SK-N-SH (cell line): Measurements from ENCODE around the gene EFCAB14.

Experiments
- EP300 ChIP-seq, 2 experiments: IDR thresholded peaks; 2 replicates each; pipeline versions ENCODE4 v1.4.0 to v1.6.1; 2012; ENCODE audit warnings: borderline replicate concordance in 1 of 2, low read depth in 1 of 2, low read length in 1 of 2
- EZH2phosphoT487 ChIP-seq: fragments of 200-600 bp; sonication (generic); IDR thresholded peaks from 2 replicates; pipeline ENCODE4 v1.6.1; 2017; ENCODE audit warnings: low read depth, mixed run types, mild to moderate bottlenecking, antibody characterized with exemption, moderate library complexity, borderline replicate concordance
- FOXJ3 ChIP-seq: sonication (generic); formaldehyde crosslinking; IDR thresholded peaks from 2 replicates; pipeline ENCODE4 v1.5.1; 2020; ENCODE audit warnings: mild to moderate bottlenecking, missing genetic modification reagents
- JUND ChIP-seq: IDR thresholded peaks from 2 replicates; pipeline ENCODE4 v1.4.0; 2012
- MXI1 ChIP-seq: IDR thresholded peaks from 2 replicates; pipeline ENCODE4 v1.6.1; 2012; ENCODE audit warnings: mild to moderate bottlenecking, low read depth, low read length, improper control_type of control experiment
- POLR2AphosphoS5 ChIP-seq: IDR thresholded peaks from 2 replicates; pipeline ENCODE4 v1.6.1; 2012; ENCODE audit warnings: low read depth, low read length
- RCOR1 ChIP-seq: fragments of 150-350 bp; IDR thresholded peaks from 2 replicates; pipeline ENCODE4 v1.6.1; 2017; ENCODE audit warnings: antibody characterized with exemption, low read length
- SIN3A ChIP-seq: IDR thresholded peaks from 2 replicates; pipeline ENCODE4 v1.6.1; 2012; ENCODE audit warnings: low read depth, mild to moderate bottlenecking, low read length, moderate library complexity, borderline replicate concordance
- TAF1 ChIP-seq: IDR thresholded peaks from 2 replicates; pipeline ENCODE4 v1.6.1; 2012; ENCODE audit warnings: low read depth, mild to moderate bottlenecking, low read length, moderate library complexity, borderline replicate concordance
- TCF12 ChIP-seq: IDR thresholded peaks from 2 replicates; pipeline ENCODE4 v1.4.0; 2012
- TEAD4 ChIP-seq: IDR thresholded peaks from 2 replicates; pipeline ENCODE4 v1.4.0; 2012; ENCODE audit warnings: mild to moderate bottlenecking, borderline replicate concordance; ENCODE audit not compliant: insufficient read depth
- TF ChIP-seq, protein P1 (sequence below): fragments of 200-600 bp; sonication (generic); IDR thresholded peaks from 2 replicates; pipeline ENCODE4 v1.6.1; 2017; ENCODE audit warnings: antibody characterized with exemption, mild to moderate bottlenecking, moderate library complexity
- TF ChIP-seq, protein P2 (sequence below): IDR thresholded peaks from 2 replicates; pipeline ENCODE4 v1.4.0; 2012; ENCODE audit warnings: low read depth, borderline replicate concordance
- TF ChIP-seq, protein P3 (sequence below): IDR thresholded peaks from 2 replicates; pipeline ENCODE4 v1.4.0; 2012; ENCODE audit warnings: low read depth

DNA sequence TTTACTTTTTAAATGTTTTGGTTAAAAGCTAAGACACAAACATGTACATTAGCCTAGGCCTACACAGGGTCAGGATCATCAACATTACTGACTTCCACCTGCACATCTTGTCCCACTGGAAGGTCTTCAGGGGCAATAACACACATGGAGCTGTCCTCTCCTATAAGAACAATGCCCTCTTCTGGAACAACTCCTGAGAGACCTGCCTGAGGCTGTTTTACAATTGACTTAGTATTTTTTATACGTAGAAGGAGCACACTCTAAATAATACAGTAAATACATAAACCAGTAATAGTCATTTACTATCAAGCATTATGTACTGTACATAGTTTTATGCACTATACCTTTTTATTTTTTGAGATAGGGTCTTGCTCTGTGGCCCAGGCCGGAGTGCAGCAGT is 88.2 kb downstream of the EFCAB14 start:
- TF ChIP-seq, protein P1, sequence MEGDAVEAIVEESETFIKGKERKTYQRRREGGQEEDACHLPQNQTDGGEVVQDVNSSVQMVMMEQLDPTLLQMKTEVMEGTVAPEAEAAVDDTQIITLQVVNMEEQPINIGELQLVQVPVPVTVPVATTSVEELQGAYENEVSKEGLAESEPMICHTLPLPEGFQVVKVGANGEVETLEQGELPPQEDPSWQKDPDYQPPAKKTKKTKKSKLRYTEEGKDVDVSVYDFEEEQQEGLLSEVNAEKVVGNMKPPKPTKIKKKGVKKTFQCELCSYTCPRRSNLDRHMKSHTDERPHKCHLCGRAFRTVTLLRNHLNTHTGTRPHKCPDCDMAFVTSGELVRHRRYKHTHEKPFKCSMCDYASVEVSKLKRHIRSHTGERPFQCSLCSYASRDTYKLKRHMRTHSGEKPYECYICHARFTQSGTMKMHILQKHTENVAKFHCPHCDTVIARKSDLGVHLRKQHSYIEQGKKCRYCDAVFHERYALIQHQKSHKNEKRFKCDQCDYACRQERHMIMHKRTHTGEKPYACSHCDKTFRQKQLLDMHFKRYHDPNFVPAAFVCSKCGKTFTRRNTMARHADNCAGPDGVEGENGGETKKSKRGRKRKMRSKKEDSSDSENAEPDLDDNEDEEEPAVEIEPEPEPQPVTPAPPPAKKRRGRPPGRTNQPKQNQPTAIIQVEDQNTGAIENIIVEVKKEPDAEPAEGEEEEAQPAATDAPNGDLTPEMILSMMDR, result no peak
- no peak for TF ChIP-seq SIN3A
- TF ChIP-seq, protein P2, sequence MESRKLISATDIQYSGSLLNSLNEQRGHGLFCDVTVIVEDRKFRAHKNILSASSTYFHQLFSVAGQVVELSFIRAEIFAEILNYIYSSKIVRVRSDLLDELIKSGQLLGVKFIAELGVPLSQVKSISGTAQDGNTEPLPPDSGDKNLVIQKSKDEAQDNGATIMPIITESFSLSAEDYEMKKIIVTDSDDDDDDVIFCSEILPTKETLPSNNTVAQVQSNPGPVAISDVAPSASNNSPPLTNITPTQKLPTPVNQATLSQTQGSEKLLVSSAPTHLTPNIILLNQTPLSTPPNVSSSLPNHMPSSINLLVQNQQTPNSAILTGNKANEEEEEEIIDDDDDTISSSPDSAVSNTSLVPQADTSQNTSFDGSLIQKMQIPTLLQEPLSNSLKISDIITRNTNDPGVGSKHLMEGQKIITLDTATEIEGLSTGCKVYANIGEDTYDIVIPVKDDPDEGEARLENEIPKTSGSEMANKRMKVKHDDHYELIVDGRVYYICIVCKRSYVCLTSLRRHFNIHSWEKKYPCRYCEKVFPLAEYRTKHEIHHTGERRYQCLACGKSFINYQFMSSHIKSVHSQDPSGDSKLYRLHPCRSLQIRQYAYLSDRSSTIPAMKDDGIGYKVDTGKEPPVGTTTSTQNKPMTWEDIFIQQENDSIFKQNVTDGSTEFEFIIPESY, result no peak
- no peak for TF ChIP-seq TAF1
- TF ChIP-seq RCOR1, result no peak
- no peak for TF ChIP-seq TCF12
- no peak for TF ChIP-seq JUND
- TF ChIP-seq EZH2phosphoT487, result no peak
- TF ChIP-seq, protein P3, sequence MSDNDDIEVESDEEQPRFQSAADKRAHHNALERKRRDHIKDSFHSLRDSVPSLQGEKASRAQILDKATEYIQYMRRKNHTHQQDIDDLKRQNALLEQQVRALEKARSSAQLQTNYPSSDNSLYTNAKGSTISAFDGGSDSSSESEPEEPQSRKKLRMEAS, result no peak
- TF ChIP-seq POLR2AphosphoS5, result no peak
- no peak for TF ChIP-seq EP300 (IDR thresholded peaks at IDR 0.05; ENCODE audit: borderline replicate concordance in 1 of 2, low read depth in 1 of 2, low read length in 1 of 2)
- TF ChIP-seq TEAD4, result no peak
- TF ChIP-seq MXI1, result no peak
- no peak for TF ChIP-seq FOXJ3
